ENCODE results near the gene BRK1.
"Not testable (repeated sequence)": the region's sequence is repeated elsewhere in the genome, so short reads cannot be mapped to it uniquely, and the experiment has no call there.

Gene BRK1

DNA sequence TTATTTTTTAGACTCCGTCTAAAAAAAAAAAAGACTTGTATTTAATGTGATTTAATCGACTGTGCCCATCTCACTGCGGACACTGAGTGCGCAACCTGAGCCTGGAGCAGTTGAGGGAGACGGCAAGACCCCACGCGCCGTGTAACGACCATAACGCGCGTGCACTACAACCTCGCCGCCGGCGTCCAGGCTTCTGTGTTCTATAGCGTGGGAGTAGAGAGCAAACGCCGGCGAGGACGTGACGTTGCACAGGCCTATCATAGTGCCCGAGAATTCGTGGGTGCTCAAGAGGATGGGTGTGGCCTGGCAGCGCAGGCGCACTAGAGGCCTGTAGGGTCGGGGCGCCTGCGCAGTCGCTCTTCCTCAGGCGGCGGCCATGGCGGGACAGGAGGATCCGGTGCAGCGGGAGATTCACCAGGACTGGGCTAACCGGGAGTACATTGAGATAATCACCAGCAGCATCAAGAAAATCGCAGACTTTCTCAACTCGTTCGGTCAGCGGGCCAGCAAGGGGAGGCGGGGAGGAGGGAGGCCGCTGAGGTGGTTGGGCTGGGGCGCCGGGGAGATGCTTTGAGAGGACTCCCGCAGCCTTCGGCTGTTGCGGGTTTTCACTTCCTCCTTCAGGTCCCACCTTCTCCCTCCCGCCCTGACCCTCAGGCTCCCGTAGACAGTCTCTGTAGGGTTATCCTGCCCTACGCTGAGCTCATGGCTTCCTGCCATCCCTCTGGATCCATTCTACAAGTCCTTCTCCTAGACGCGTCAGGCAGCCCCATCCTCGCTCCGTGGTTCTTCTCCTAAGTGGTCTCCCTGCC is at the start of gene BRK1:
Gene BRK1, plus strand, starts transcription at position 350 of the 812 bp plus-strand sequence. Its CDS starts 27 bp downstream, at position 377.
- peak; percentile 88 for DNase-seq (ENCODE audit: low read depth)

DNA sequence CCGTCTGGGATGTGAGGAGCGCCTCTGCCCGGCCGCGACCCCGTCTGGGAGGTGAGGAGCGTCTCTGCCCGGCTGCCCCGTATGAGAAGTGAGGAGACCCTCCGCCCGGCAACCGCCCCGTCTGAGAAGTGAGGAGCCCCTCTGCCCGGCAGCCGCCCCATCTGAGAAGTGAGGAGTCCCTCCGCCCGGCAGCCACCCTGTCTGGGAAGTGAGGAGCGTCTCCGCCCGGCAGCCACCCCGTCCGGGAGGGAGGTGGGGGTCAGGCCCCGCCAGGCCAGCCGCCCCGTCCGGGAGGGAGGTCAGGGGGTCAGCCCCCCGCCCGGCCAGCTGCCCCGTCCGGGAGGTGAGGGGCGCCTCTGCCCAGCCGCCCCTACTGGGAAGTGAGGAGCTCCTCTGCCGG is 45.4 kb upstream of the BRK1 start:
- not testable (repeated sequence) for DNase-seq (ENCODE audit: low read depth)

DNA sequence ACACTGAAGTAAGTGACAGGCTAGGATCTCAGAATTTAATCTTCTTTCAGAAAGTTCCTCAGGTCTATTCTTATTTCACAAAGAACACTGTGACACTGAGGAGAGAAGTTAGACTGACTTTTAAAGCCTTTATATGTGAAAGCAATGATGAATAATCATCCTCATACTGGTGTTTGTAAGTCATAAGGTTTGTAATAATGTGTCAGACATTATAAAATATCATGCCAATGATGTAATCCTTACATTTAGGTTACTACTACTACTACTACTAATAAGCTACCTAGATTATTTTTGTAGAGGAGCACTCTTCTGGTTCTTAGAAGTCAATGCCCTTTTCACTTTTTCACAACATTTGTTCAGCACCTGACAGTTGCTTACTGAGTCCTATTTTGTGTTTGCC is 40.8 kb upstream of the BRK1 start:
- DNase-seq (ENCODE audit: low read depth): no peak

DNA sequence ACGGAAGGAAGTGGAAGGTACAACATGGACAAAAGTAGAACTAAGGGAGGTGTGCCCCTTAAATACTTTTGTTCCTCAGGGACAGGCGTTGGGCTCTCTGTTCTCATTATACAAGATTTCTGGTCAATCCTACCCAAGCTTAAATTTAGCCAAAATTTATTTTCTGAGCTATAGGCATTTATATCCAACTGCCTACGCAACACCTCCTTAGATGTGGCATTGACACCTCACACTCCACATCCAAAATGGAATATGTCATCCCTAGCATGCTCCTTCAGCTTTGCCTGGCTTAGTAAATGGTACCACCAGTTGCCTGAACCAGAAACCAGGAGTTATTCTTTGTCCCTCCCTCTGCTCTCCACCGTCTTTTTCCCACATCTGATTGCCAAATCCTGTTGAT is 33.6 kb upstream of the BRK1 start:
- DNase-seq (ENCODE audit: low read depth): no peak

DNA sequence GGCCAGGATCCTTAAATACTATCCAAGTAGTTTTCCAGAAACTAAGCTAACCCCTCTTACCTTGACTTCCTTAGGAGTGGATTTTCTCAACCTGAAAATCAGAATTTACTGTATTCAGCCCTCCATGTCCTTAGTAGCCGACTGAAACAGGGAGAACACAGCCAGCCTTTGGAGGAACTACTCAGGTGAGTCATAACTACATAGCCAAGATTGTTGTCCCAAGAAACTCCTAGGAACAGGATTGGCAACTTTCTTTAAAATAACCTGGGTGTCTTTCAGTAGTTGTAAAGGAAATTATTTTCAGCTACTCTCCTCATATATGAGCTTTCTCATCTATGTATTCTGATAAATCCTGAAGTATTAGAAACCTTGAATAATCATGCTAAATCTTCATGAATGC is 29.7 kb upstream of the BRK1 start:
- DNase-seq (ENCODE audit: low read depth): no peak

DNA sequence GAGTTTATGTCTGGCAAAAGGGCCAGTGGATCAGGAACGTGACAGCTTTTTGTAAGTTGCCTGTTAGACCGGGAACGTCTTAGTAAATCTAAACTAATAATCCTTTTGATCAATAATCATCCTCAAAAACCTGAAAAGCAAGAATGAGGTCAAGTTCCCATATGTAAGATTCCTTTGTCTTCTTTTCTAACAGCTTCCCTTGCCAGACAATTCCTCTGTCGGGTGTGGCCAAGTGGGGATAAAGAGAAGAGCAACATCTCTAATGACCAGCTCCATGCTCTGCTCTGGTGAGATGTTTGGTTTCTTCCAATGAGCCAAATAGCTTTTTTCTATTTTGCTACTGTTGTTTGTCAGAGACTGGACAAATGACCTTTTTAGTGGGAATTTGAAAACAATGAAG is 27.2 kb upstream of the BRK1 start:
- DNase-seq (ENCODE audit: low read depth): no peak

DNA sequence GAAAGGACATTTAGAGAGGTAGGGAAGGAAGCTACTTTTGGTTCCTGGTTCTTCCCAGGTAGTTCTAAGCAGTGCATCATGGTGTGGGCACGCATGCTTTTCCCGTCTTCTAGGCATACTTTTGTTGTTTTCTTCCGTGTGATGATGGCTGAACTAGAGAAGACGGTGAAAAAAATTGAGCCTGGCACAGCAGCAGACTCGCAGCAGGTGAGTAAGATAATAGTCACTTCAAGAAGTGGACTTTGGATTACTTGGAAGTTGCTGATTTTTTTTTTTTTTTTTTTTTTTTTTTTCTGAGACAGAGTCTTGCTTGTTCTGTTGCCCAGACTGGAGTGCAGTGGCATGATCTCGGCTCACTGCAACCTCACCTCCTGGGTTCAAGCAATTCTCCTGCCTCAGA is 25.3 kb upstream of the BRK1 start:
- no peak for DNase-seq (ENCODE audit: low read depth)

DNA sequence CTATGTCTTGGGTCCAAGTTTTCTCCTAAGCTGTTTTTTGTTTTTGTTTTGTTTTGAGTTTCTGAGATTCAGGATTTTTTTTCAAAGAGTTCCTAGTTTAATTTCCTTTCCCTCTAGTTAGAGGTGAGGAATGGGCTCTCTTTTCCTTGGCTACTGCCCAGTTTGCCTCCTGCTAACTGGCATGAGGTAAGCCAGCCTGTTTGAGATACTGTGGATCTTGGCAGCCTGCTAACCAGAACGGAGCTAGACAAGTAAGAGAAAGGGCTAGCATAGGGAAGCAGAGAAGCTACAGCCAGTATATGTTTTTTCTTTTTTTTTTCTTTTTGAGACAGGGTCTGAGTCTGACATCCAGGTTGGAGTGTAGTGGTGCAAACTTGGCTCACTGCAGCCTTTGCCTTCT is 24.7 kb upstream of the BRK1 start:
- DNase-seq (ENCODE audit: low read depth): not testable (repeated sequence)

DNA sequence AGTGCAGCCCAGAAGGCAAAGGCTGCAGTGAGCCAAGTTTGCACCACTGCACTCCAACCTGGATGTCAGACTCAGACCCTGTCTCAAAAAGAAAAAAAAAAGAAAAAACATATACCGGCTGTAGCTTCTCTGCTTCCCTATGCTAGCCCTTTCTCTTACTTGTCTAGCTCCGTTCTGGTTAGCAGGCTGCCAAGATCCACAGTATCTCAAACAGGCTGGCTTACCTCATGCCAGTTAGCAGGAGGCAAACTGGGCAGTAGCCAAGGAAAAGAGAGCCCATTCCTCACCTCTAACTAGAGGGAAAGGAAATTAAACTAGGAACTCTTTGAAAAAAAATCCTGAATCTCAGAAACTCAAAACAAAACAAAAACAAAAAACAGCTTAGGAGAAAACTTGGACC is 24.1 kb upstream of the BRK1 start:
- DNase-seq (ENCODE audit: low read depth): not testable (repeated sequence)

DNA sequence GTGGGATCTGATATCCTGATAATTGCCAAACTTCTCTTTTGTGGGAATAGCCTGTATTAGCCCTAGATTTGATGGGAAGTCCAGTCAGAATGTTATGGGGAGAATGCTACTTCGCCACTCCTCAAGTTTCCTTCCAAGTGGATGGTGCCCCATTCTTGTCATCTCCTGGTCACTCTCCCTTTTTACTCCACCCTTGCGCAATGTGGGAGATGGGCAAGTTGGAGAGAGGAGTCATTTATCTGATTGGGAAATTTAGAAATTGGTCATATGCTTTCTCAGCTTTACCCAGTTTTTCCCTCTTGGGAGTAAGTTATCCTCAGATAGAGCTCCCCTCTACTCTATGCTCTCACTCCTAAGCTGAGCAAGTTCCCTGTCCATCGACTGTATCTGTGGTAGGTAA is 21.8 kb upstream of the BRK1 start:
- no peak for DNase-seq (ENCODE audit: low read depth)

DNA sequence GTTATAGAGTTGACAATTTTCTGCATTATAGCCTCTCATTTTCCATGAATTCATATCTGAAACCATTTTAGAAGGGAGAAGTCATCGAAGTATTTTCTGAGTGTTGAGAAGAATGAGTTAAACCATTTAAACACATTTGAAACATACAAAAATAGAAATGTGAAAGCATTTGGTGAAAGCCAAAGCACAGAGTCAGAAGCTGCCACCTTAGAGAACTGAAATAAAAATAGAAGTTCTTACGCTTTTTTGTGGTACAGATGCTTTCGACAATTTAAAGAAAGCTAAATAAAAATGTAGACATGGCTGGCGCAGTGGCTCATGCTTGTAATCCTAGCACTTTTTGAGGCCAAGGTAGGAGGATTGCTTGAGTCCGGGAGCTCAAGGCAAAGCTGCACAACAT is 16.4 kb upstream of the BRK1 start:
- no peak for DNase-seq (ENCODE audit: low read depth)

DNA sequence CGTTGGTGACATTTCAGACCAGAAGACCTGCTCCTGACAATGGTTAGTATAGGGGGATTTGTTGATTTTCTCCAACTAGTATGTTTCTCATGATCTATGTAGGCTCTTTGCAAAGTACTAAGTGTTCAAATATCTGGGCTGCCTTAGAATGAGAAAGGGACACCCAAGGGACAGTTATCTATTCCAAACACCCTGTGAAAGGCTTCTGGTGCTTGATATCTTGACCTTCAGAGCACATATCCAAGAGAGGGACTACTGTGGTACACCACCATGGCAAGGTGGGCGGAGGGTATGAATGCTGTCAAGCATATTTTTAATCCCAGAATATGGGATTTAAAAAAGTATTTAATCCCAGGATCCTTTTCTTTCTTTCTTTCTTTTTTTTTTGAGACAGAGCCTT is 8.6 kb upstream of the BRK1 start:
- no peak for DNase-seq (ENCODE audit: low read depth)

DNA sequence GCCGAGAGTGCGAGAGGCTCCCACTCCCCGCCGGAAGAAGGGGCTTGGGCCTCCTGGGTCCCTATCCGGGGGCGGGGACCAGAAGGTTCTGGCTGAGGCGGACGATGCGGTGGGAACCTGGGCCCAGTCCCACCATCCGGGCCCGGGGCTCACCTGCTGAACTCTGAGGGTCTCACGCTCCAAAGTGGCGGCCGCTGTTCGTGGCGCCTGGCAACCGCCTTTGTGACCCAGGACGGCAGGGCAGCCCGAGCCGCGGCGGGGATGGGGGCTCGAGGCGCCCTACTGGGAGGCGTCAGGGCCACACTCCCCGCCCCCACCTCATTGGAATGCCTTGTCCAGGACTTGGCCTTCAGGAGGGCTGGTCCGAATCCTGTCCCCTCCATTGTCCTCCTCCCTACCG is 7.4 kb upstream of the BRK1 start, which contains the start of gene FANCD2OS:
Gene FANCD2OS, minus strand, starts transcription at position 165 of the 400 bp plus-strand sequence. CDS start 3,481 bp downstream, outside the sequence.
- DNase-seq (ENCODE audit: low read depth): no peak

DNA sequence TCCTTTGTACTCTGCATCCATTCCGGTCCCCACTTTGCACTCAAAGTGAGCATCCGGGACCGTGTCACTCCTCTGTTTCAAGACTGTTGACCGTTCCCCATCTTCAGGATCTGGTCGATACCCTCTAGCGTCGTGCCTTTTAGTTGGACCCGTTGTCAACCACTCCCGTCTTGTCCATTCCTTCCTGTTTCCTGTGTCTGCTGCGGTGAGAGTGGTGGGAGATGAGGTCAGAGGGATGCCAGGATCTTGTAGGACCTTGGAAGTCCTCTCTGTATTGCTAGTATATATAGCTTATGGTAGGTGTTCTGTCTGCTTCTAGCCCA is 624 bp downstream of the BRK1 start:
- DNase-seq (ENCODE audit: low read depth): no peak

DNA sequence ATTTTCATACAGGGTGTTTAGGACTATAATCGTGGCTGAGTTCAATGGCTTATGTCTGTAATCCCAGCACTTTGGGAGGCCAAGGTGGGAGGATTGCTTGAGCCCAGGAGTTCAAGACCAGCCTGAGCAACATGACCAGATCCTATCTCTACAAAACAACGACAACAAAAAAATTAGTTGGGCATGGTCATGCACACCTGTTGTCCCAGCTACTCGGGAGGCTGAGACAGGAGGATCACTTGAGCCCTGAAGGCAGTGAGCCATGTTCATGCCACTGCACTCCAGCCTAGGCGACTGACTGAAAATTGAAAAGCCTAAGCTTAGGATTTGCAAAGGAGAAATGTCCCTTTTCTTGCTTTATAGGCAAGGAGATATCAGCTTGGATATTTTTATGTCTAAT is 1.5 kb downstream of the BRK1 start:
- DNase-seq (ENCODE audit: low read depth): no peak

DNA sequence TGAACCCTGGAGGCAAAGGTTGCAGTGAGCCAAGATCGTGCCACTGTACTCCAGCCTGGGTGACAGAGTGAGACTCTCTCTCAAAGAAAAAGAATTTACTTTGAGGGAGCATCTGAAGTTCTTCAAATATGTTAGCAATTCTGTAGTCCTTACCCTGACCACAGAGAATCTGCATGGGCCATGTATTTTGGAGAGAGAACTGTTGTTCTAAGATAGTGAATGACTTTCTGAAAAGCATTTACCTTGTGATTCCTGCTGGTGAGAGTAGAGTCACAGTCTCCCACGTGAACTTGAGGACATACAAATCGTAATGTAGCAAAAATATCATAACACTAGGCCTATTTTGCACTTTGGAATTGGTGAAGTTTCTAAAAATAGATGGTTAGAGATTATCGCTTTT is 3.9 kb downstream of the BRK1 start:
- no peak for DNase-seq (ENCODE audit: low read depth)

DNA sequence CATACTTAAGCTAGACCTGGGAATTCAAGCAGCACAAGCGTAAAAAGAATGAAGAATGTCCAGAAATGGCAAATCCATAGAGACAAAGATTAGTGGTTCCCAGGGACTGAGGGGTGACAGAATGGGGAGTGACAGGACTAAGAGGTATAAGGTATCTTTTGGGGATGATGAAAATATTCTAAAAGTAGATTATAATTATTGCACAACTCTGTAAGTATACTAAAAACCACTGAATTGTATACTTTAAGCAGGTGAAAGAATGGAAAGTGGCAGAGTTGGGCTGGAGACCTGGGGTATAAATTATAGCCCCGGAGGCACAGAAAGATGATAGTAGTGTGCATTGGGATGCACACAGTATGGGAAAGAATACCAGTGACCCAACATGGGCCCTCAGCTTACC is 5.6 kb downstream of the BRK1 start:
- no peak for DNase-seq (ENCODE audit: low read depth)

DNA sequence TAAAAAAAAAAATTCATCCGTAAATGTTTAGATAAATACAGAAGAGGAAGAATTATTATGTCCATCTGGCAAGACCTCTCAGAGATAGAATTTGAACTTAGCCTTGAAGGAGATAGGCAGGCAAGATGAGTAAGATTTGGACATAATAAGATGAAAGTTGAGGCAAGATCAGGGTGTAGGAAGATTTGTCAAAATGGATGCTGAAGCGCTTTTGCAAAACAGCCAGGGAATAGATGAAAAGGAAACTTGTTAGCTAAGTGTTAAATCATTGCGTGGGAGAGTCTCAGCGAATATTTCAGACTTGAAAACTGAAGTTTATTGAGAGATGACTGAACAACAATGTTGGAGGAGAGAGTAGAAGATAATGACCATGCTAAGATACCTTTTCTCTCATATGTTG is 7.2 kb downstream of the BRK1 start:
- DNase-seq (ENCODE audit: low read depth): no peak

DNA sequence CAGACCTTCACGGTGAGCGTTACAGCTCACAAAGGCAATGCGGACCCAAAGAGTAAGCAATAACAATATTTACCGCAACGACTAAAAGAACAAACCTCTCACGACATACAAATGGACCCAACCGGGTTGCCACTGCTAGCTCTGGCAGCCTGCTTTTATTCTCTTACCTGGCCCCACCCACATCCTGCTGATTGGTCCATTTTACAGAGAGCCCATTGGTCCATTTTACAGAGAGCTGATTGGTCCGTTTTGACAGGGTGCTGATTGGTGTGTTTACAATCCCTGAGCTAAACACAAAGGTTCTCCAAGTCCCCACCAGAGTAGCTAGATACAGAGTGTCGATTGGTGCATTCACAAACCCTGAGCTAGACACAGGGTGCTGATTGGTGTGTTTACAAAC is 20.4 kb downstream of the BRK1 start:
- not testable (repeated sequence) for DNase-seq (ENCODE audit: low read depth)

DNA sequence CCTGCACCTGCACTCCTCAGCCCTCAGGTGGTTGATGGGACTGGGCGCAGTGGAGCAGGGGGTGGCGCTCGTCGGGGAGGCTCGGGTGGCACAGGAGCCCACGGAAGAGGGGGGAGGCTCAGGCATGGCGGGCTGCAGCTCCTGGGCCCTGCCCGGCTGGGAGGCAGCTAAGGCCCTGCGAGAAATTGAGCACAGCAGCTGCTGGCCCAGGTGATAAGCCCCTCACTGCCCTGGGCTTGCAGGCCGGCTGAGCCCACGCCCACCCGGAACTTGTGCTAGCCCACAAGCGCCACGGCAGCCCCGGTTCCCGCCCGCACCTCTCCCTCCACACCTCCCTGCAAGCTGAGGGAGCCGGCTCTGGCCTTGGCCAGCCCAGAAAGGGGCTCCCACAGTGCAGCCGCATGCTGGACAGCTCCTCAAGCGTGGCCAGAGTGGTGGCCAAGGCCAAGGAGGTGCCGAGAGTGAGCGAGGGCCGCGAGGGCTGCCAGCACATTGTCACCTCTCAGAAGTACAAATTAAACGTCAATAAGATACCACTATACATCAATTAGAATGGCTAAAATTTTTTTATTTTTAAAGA is 21.0 kb downstream of the BRK1 start:
- no peak for DNase-seq (ENCODE audit: low read depth)

DNA sequence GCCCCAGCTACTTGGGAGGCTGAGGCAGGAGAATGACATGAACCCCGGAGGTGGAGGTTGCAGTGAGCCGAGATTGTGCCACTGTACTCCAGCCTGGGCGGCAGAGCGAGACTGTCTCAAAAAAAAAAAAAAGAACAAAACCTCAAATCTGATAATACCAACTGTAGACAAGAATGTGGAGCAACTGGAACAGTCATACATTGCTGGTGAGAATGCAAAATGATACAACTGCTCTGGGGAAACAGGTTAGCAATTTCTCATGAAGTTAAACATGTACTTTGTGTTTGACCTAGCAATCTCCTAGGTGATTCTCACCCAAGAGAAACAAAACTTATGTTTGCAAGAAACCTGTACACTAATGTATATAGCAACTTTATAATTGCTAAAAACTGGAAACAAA is 21.7 kb downstream of the BRK1 start:
- DNase-seq (ENCODE audit: low read depth): no peak

DNA sequence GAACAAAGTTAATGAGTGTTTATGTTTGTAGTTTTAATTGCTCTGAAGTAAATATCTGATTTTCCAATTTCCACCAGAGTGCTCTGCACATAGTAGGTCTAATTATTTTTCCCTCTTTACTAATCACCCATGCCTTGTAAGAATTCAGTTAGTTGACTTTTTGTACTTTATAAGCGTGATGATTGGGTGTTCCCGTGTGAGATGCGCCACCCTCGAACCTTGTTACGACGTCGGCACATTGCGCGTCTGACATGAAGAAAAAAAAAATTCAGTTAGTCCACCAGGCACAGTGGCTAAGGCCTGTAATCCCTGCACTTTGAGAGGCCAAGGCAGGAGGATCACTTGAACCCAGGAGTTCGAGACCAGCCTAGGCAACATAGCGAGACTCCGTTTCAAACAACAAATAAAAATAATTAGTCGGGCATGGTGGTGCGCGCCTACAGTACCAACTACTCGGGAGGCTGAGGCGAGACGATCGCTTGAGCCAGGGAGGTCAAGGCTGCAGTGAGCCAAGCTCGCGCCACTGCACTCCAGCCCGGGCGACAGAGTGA is 25.6 kb downstream of the BRK1 start:
- DNase-seq (ENCODE audit: low read depth): no peak

DNA sequence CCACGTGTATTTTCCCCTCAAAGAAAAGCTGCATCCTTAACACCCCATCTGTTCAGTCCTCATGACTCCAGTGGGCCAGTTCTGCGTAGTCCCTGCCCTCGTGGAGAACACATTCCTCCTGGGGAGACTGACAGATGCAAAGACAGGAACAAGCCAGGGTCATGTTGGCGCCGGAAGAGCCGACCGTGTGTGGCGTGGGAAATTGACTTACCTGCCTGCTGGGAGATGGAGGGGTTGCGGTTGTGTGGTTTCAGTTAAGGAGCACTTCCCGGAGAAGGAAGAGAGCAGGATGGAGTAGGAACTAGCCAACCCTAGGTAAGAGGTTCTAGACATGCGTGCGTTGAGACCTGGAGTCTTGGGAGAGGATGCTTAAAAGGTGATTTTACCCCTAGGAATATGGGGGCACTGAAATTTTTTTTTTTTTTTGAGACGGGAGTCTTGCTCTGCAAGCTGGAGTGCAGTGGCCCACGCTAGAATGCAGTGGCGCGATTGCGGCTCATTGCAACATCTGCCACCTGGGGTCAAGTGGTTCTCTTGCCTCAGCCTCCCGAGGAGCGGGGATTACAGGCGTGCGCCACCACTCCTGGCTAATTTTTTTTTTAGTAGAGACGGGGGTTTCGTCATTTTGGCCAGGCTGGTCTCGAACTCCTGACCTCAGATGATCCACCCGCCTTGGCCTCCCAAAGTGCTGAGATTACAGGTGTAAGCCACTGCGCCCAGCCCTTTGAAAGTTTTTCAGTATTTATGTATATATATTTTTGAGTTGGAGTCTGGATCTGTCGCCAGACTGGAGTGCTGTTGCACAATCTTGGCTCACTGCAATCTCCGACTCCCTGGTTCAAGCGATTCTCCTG is 27.5 kb downstream of the BRK1 start:
- DNase-seq (ENCODE audit: low read depth): no peak

Data from stimulated activated CD8-positive, alpha-beta memory T cell treated with anti-CD3 and anti-CD28 coated beads, Interleukin-12 subunit alpha, Interleukin-12 subunit beta, amount 100 ng/mL, for 4 hours (primary cell).